Kidney (tissue), 14 donors: Measurements from ENCODE around the gene POU2F3. TPM values are rescaled to one million over a fixed set of nuclear protein-coding genes. Genes with fewer than 3 reads are reported as not detected.

Experiments
- DNase-seq, 5 donors: peaks; one replicate each; pipeline ENCODE4 v3.0.0-alpha.2; 2013 to 2020
- FAIRE-seq: peaks from 2 replicates; lab custom pipeline; 2012; peaks lifted over from hg19 to GRCh38; lab: Jason Lieb, UNC
- H3K27ac ChIP-seq, 2 donors: one replicate each; pipeline ENCODE4 v1.7.0; 2013; ENCODE audit warnings: low read depth in 2 of 2, low read length in 2 of 2, inconsistent platforms in 1 of 2
- H3K27me3 ChIP-seq: one replicate; pipeline ENCODE4 v1.7.1; 2013; ENCODE audit warnings: low read length, inconsistent platforms; ENCODE audit not compliant: control insufficient read depth, insufficient read depth
- H3K36me3 ChIP-seq, 3 donors: one replicate each; pipeline versions ENCODE4 v1.7.0 to v1.7.1; 2013; ENCODE audit warnings: low read length in 3 of 3, control low read depth in 1 of 3, inconsistent platforms in 1 of 3; ENCODE audit not compliant: insufficient read depth in 3 of 3, control insufficient read depth in 2 of 3
- H3K4me1 ChIP-seq, 3 donors: one replicate each; pipeline versions ENCODE4 v1.7.0 to v1.7.1; 2013; ENCODE audit warnings: low read length in 3 of 3, inconsistent platforms in 1 of 3, low read depth in 1 of 3; ENCODE audit not compliant: control insufficient read depth in 2 of 3, insufficient read depth in 2 of 3
- H3K4me3 ChIP-seq, 3 donors: one replicate each; pipeline versions ENCODE4 v1.7.0 to v1.8.1; 2013; ENCODE audit warnings: low read length in 3 of 3, control low read depth in 1 of 3, inconsistent platforms in 1 of 3
- H3K9ac ChIP-seq, 3 donors: one replicate each; pipeline versions ENCODE4 v1.7.0 to v1.7.1; 2013; ENCODE audit warnings: low read length in 3 of 3, control low read depth in 1 of 3, inconsistent platforms in 1 of 3
- H3K9me3 ChIP-seq, 3 donors: one replicate each; pipeline versions ENCODE4 v1.7.0 to v1.7.1; 2013; ENCODE audit warnings: low read length in 3 of 3, control low read depth in 1 of 3, inconsistent platforms in 1 of 3; ENCODE audit not compliant: control insufficient read depth in 2 of 3, insufficient read depth in 1 of 3
- intact Hi-C: fragments of 100-400 bp; cut with DNase I; formaldehyde crosslinking; loops from one replicate; pipeline ENCODE4 v1.11.1; 2022
- polyA plus RNA-seq: library from polyadenylated mRNA; stranded (reverse); fragments of 350-450 nt; fragmentation: Illumina TruSeq; extraction: RNeasy Lipid Tissue Mini Kit (QIAGEN cat#74804); gene quantifications from one replicate; pipeline ENCODE4 v1.2.3, GENCODE V29; 2014; ENCODE audit warnings: low read depth, low replicate concordance; ENCODE audit not compliant: insufficient read depth
- total RNA-seq: library from RNA; stranded (reverse); fragmentation: NEBNext Ultra II Directional; extraction: Animal tissue kit (Norgen Biotek cat#: 25700); gene quantifications from one replicate; pipeline ENCODE4 v1.2.1, GENCODE V29; 2021
- TF ChIP-seq, protein P1 (sequence below): IDR thresholded peaks from 3 replicates; pipeline ENCODE4 v1.5.1; 2012; ENCODE audit warnings: mild to moderate bottlenecking, moderate library complexity, borderline replicate concordance; ENCODE audit not compliant: insufficient read depth; ENCODE audit errors: extremely low read depth
- donor health status: control.
- donor health status: control.
- donor health status: control.
- donor health status: control.
- donor health status: control.
- donor health status: DM: yes; HTN: yes; CAD: no.
- donor health status: Normal renal cell carcinoma (clear cell type).

Gene POU2F3
- total and polyA plus RNA-seq, 2 donors from 2014 or later = 0.85 to 1.2 TPM

DNA sequence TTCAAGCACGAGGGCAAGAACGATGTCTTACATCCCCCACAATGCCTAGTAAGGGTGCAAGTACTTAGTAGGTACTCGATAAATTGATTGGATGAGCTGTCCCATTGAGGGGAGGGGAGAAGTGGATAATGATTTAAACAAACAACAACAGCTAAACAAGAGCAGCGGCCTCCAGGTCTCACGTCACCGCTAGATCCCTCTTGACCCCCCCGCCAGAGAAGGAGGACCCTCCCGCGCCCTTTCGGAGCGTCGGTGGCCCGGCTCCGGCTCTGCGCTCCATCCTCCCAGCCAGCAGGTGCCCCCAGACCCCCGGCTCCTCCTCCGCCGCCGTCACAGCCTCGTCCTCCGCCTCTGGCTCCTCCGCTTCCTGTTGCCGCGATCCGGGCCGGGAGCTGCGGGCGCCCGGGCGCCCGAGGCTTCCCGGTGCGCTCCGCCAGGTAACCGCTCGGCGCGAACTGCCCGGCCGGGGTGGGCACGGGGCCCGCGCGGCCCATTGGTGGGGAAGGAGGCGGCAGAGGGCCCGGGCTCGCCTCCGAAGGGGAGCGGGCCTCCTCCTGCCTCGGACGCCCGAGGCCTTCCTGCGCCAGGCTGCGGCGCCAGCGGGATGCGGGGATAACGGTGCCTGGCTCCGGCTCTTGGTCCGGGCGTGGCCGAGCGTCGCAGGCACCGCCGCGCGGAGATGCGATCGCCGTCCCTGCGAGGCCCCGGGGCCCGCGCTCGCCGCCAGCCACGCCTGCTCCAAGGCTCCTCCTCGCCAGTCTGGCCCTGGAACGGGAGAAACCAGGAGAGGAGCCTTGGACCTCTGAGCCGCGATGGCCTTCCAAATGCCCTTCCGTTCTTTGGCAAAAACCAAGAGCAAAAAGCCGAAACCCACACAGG, 85.2 kb downstream of the POU2F3 start, which contains the start of gene TLCD5:
Gene TLCD5 (plus strand): TSS at position 368 of the 879 bp plus-strand sequence. CDS start 2,143 bp downstream, outside the sequence.
- H3K9me3 ChIP-seq = no peaks in the 10 kb centered on the region
- H3K27me3 ChIP-seq = no peaks in the 10 kb centered on the region
- DNase-seq = peak; percentile 89 to 93 (median 90)
- peak within 1 kb of the TSS; percentile 84 to 88 for H3K27ac ChIP-seq
- H3K4me3 ChIP-seq = peak within 1 kb of the TSS; percentile 16 to 65 (median 60)
- no peak for FAIRE-seq
- intact Hi-C loops = no loop called here
- no peaks in the 10 kb centered on the region for H3K4me1 ChIP-seq
- TF ChIP-seq, protein P1, sequence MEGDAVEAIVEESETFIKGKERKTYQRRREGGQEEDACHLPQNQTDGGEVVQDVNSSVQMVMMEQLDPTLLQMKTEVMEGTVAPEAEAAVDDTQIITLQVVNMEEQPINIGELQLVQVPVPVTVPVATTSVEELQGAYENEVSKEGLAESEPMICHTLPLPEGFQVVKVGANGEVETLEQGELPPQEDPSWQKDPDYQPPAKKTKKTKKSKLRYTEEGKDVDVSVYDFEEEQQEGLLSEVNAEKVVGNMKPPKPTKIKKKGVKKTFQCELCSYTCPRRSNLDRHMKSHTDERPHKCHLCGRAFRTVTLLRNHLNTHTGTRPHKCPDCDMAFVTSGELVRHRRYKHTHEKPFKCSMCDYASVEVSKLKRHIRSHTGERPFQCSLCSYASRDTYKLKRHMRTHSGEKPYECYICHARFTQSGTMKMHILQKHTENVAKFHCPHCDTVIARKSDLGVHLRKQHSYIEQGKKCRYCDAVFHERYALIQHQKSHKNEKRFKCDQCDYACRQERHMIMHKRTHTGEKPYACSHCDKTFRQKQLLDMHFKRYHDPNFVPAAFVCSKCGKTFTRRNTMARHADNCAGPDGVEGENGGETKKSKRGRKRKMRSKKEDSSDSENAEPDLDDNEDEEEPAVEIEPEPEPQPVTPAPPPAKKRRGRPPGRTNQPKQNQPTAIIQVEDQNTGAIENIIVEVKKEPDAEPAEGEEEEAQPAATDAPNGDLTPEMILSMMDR = no peak
- H3K36me3 ChIP-seq = peaks cover 0 to 4% (median 3%) of the 10 kb centered on the region in 3 donors
- H3K9ac ChIP-seq = peak within 1 kb of the TSS; percentile 2 to 51 (median 38)

DNA sequence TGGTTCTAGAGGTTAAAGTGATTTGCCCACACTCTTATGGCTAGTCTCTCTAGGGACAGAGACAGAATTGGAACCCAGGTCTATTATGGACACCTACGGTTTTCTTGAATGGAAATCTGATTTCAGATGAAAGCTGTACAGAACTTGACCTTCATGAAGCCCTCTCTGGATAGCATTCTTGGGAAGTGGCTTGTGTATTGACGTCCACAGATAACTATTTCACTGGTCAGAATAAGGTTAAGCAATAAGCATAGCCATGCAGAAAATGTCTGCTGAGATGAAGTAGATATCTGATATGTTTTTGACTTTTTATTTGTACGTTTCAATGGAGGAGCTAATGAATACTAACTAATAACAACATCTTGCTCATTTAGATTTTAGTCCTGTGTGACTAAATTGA, 86.3 kb downstream of the POU2F3 start:
- no peak for FAIRE-seq
- no peak overlapping the region for H3K9ac ChIP-seq
- H3K4me3 ChIP-seq = peak overlapping the region in 1 of 3 donors; percentile 60

DNA sequence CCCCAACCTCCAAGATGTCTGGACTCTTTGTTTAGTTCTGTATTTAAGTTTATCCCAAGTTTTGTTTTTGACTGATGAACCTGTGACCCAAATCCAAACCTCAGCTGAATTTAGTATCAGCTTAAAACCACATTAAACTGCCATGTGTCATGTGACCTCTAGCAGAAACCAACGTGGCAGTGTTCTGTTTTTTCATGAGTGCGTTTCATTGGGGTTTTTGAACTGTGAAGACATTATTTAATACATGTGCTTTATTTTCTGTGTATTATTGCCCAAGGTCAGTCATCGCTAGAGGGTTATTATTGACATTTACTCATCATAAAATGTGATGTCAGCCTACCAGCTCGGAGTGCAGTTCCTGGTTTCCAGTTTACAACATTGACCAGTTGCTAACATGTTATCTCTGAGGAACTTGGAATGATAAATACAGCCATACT, 86.9 kb downstream of the POU2F3 start:
- TF ChIP-seq, protein P1 = no peak
- no peak overlapping the region for H3K27ac ChIP-seq
- DNase-seq (no peak), FAIRE-seq (no peak)
- H3K4me1 ChIP-seq = no peaks in the 10 kb centered on the region
- peaks cover 0 to 8% (median 3%) of the 10 kb centered on the region in 3 donors for H3K36me3 ChIP-seq
- H3K4me3 ChIP-seq = no peak overlapping the region
- H3K9me3 ChIP-seq = no peaks in the 10 kb centered on the region
- H3K27me3 ChIP-seq = no peaks in the 10 kb centered on the region
- intact Hi-C loops = no loop called here
- H3K9ac ChIP-seq = no peak overlapping the region

More for the DNA sequence above, 86.3 kb downstream of the POU2F3 start:
- intact Hi-C loops = no loop called here
- TF ChIP-seq, protein P1 = no peak
- Histone ChIP-seq H3K27me3 (no peaks in the 10 kb centered on the region), H3K27ac (no peak overlapping the region), H3K4me1 (no peaks in the 10 kb centered on the region), H3K36me3 (peaks cover 0 to 8% (median 3%) of the 10 kb centered on the region in 3 donors), H3K9me3 (no peaks in the 10 kb centered on the region)
- no peak for DNase-seq
